Hepatocyte (in vitro differentiated cells): ENCODE measurements around the gene GIMAP6.

Experiments used
- EZH2 ChIP-seq: fragments of 200-600 bp; sonication (generic); IDR thresholded peaks from 2 replicates; pipeline ENCODE4 v1.6.1; 2016; ENCODE audit warnings: antibody characterized with exemption, mild to moderate bottlenecking, borderline replicate concordance
- EZH2phosphoT487 ChIP-seq: fragments of 200-600 bp; sonication (generic); IDR thresholded peaks from one replicate; pipeline ENCODE4 v1.6.1; 2018; ENCODE audit warnings: antibody characterized with exemption, mild to moderate bottlenecking, low read depth, moderate library complexity; ENCODE audit not compliant: unreplicated experiment, severe bottlenecking
- TF ChIP-seq, protein P1 (sequence below): fragments of 200-600 bp; sonication (generic); IDR thresholded peaks from 2 replicates; pipeline ENCODE4 v1.5.1; 2016; ENCODE audit warnings: antibody characterized with exemption, mild to moderate bottlenecking; ENCODE audit not compliant: poor library complexity

DNA sequence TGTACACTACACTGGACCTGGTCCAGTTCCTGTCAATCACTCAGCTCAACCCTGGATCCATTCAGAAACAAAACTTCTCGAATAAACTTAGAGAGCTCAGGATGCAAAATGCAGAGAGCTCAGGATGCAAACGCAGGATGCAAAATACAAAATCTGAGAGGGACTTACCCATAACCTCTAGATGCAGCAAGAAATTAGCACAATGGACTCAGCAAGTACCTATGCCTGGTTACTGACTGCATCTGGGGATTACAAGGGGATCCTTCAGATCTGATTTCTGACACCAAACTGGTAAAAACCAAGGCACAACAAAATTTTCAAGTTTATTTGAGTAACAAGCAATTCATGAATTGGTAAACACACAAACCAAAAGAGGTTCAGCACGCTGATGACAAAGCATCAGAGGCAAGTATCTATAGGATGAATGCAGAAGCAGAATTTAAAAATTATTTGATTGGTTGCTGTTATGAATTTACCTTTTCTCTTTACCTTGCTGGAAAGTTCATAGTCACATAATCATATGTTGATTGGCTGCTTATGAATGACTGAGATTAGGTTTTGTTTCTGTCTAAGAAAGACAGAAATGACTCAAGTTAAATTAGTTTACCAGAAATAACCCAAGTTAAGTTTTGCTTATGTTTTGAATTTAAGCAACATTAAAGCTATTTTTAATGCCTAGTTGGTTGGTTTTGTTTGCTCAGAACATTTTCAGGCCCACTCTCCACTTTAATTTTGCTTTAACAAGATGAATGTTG is 11.4 kb downstream of the GIMAP6 start:
- TF ChIP-seq EZH2 (no peak), EZH2phosphoT487 (no peak)
- TF ChIP-seq, protein P1, sequence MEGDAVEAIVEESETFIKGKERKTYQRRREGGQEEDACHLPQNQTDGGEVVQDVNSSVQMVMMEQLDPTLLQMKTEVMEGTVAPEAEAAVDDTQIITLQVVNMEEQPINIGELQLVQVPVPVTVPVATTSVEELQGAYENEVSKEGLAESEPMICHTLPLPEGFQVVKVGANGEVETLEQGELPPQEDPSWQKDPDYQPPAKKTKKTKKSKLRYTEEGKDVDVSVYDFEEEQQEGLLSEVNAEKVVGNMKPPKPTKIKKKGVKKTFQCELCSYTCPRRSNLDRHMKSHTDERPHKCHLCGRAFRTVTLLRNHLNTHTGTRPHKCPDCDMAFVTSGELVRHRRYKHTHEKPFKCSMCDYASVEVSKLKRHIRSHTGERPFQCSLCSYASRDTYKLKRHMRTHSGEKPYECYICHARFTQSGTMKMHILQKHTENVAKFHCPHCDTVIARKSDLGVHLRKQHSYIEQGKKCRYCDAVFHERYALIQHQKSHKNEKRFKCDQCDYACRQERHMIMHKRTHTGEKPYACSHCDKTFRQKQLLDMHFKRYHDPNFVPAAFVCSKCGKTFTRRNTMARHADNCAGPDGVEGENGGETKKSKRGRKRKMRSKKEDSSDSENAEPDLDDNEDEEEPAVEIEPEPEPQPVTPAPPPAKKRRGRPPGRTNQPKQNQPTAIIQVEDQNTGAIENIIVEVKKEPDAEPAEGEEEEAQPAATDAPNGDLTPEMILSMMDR, result no peak
